ENCODE measurements around the gene LRRN2.

- TF ChIP-seq POLR2A (IDR thresholded peaks at IDR 0.05), result no peak
- TF ChIP-seq, protein P1, sequence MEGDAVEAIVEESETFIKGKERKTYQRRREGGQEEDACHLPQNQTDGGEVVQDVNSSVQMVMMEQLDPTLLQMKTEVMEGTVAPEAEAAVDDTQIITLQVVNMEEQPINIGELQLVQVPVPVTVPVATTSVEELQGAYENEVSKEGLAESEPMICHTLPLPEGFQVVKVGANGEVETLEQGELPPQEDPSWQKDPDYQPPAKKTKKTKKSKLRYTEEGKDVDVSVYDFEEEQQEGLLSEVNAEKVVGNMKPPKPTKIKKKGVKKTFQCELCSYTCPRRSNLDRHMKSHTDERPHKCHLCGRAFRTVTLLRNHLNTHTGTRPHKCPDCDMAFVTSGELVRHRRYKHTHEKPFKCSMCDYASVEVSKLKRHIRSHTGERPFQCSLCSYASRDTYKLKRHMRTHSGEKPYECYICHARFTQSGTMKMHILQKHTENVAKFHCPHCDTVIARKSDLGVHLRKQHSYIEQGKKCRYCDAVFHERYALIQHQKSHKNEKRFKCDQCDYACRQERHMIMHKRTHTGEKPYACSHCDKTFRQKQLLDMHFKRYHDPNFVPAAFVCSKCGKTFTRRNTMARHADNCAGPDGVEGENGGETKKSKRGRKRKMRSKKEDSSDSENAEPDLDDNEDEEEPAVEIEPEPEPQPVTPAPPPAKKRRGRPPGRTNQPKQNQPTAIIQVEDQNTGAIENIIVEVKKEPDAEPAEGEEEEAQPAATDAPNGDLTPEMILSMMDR (IDR thresholded peaks at IDR 0.05), result no peak
Measured at GRCh38 chr1:204701229-204701628, 15.7 kb upstream of the LRRN2 start.

All from lower leg skin (tissue), 3 donors.